ENCODE data around the gene PTGER3.

- TF ChIP-seq, protein P1, sequence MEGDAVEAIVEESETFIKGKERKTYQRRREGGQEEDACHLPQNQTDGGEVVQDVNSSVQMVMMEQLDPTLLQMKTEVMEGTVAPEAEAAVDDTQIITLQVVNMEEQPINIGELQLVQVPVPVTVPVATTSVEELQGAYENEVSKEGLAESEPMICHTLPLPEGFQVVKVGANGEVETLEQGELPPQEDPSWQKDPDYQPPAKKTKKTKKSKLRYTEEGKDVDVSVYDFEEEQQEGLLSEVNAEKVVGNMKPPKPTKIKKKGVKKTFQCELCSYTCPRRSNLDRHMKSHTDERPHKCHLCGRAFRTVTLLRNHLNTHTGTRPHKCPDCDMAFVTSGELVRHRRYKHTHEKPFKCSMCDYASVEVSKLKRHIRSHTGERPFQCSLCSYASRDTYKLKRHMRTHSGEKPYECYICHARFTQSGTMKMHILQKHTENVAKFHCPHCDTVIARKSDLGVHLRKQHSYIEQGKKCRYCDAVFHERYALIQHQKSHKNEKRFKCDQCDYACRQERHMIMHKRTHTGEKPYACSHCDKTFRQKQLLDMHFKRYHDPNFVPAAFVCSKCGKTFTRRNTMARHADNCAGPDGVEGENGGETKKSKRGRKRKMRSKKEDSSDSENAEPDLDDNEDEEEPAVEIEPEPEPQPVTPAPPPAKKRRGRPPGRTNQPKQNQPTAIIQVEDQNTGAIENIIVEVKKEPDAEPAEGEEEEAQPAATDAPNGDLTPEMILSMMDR (IDR thresholded peaks at IDR 0.05) = no peak
- TF ChIP-seq POLR2A (IDR thresholded peaks at IDR 0.05) = no peak
Observed at GRCh38 chr1:71039661-71040262, 7.9 kb downstream of the PTGER3 start.
